Measurements from ENCODE around the gene RMI2.
"Not testable (repeated sequence)": the region's sequence is repeated elsewhere in the genome, so short reads cannot be mapped to it uniquely, and the experiment has no call there.

Gene RMI2

GRCh38 chr16:11345040-11345862 is at the start of gene RMI2:
RMI2 (plus strand) TSS chr16:11345459; CDS start chr16:11345472, 13 bp downstream.
- peak; percentile 96 for DNase-seq

GRCh38 chr16:11295672-11296071 is 49.6 kb upstream of the RMI2 start:
- no peak for DNase-seq

GRCh38 chr16:11296351-11296705 is 48.9 kb upstream of the RMI2 start:
- no peak for DNase-seq

GRCh38 chr16:11296706-11297491 is 48.4 kb upstream of the RMI2 start:
- no peak for DNase-seq

- peak; percentile 62 for DNase-seq
Measured at GRCh38 chr16:11297492-11298142, 47.6 kb upstream of the RMI2 start.

GRCh38 chr16:11298143-11298900 is 46.9 kb upstream of the RMI2 start:
- DNase-seq: no peak

- not testable (repeated sequence) for DNase-seq
Measured at GRCh38 chr16:11298950-11299547, 46.2 kb upstream of the RMI2 start.

- DNase-seq: no peak
Measured at GRCh38 chr16:11299865-11300559, 45.2 kb upstream of the RMI2 start.

- no peak for DNase-seq
Measured at GRCh38 chr16:11300560-11300892, 44.7 kb upstream of the RMI2 start.

- no peak for DNase-seq
Measured at GRCh38 chr16:11301645-11302501, 43.4 kb upstream of the RMI2 start.

GRCh38 chr16:11302977-11303376 is 42.3 kb upstream of the RMI2 start:
- no peak for DNase-seq

GRCh38 chr16:11303405-11304138 is 41.7 kb upstream of the RMI2 start:
- DNase-seq: no peak

GRCh38 chr16:11306381-11306780 is 38.9 kb upstream of the RMI2 start:
- no peak for DNase-seq

- DNase-seq: no peak
Measured at GRCh38 chr16:11306997-11307638, 38.1 kb upstream of the RMI2 start.

- DNase-seq: no peak
Measured at GRCh38 chr16:11307639-11308492, 37.4 kb upstream of the RMI2 start.

- DNase-seq: no peak
Measured at GRCh38 chr16:11308493-11309283, 36.6 kb upstream of the RMI2 start.

GRCh38 chr16:11309895-11310633 is 35.2 kb upstream of the RMI2 start:
- DNase-seq: no peak
